ENCODE results near the gene CDK15. TPM values are rescaled to one million over a fixed set of nuclear protein-coding genes. Genes with fewer than 3 reads are reported as not detected.
"Not testable (repeated sequence)": the region's sequence is repeated elsewhere in the genome, so short reads cannot be mapped to it uniquely, and the experiment has no call there.

The CDK15 gene
- polyA plus RNA-seq, 2 donors = 0.05 to 0.18 TPM

GRCh38 chr2:201839727-201840126 is 33.4 kb downstream of the CDK15 start:
- Histone ChIP-seq H3K36me3 (ENCODE audit: control insufficient read depth in 2 of 2, insufficient read depth in 2 of 2, low read length in 1 of 2) (no peaks in the 10 kb centered on the region), H3K4me3 (ENCODE audit: low read depth in 1 of 2, low read length in 2 of 2) (no peak overlapping the region), H3K27ac (ENCODE audit: low read depth in 2 of 2, low read length in 1 of 2) (no peak overlapping the region), H3K4me1 (ENCODE audit: control insufficient read depth in 2 of 2, insufficient read depth in 2 of 2, low read length in 1 of 2) (no peaks in the 10 kb centered on the region), H3K27me3 (ENCODE audit: control insufficient read depth in 1 of 2, insufficient read depth in 2 of 2, low read length in 2 of 2) (no peaks in the 10 kb centered on the region), H3K9me3 (ENCODE audit: control insufficient read depth in 2 of 2, insufficient read depth in 1 of 2, low read depth in 1 of 2, low read length in 1 of 2) (no peaks in the 10 kb centered on the region)
- 94 to 96% methylated on average over 4 of the region's 4 CpGs for WGBS, 2 donors

GRCh38 chr2:201840726-201841125 is 34.4 kb downstream of the CDK15 start:
- Histone ChIP-seq H3K27me3 (ENCODE audit: control insufficient read depth in 1 of 2, insufficient read depth in 2 of 2, low read length in 2 of 2) (no peaks in the 10 kb centered on the region), H3K4me3 (ENCODE audit: low read depth in 1 of 2, low read length in 2 of 2) (no peak overlapping the region), H3K36me3 (ENCODE audit: control insufficient read depth in 2 of 2, insufficient read depth in 2 of 2, low read length in 1 of 2) (no peaks in the 10 kb centered on the region), H3K9me3 (ENCODE audit: control insufficient read depth in 2 of 2, insufficient read depth in 1 of 2, low read depth in 1 of 2, low read length in 1 of 2) (no peaks in the 10 kb centered on the region), H3K4me1 (ENCODE audit: control insufficient read depth in 2 of 2, insufficient read depth in 2 of 2, low read length in 1 of 2) (no peaks in the 10 kb centered on the region), H3K27ac (ENCODE audit: low read depth in 2 of 2, low read length in 1 of 2) (no peak overlapping the region)
- 81 to 100% methylated on average over 1 of the region's 1 CpG for WGBS, 2 donors

- Histone ChIP-seq H3K9me3 (ENCODE audit: control insufficient read depth in 2 of 2, insufficient read depth in 1 of 2, low read depth in 1 of 2, low read length in 1 of 2) (no peaks in the 10 kb centered on the region), H3K27ac (ENCODE audit: low read depth in 2 of 2, low read length in 1 of 2) (no peak overlapping the region), H3K4me3 (ENCODE audit: low read depth in 1 of 2, low read length in 2 of 2) (no peak overlapping the region), H3K27me3 (ENCODE audit: control insufficient read depth in 1 of 2, insufficient read depth in 2 of 2, low read length in 2 of 2) (no peaks in the 10 kb centered on the region), H3K36me3 (ENCODE audit: control insufficient read depth in 2 of 2, insufficient read depth in 2 of 2, low read length in 1 of 2) (no peaks in the 10 kb centered on the region), H3K4me1 (ENCODE audit: control insufficient read depth in 2 of 2, insufficient read depth in 2 of 2, low read length in 1 of 2) (no peaks in the 10 kb centered on the region)
- WGBS, 2 donors = 65 to 67% methylated on average over 5 of the region's 5 CpGs
Observed at GRCh38 chr2:201842131-201842860, 36.0 kb downstream of the CDK15 start.

- not testable (repeated sequence) for H3K36me3 ChIP-seq (ENCODE audit: control insufficient read depth in 2 of 2, insufficient read depth in 2 of 2, low read length in 1 of 2); H3K4me1 ChIP-seq (ENCODE audit: control insufficient read depth in 2 of 2, insufficient read depth in 2 of 2, low read length in 1 of 2); H3K4me3 ChIP-seq (ENCODE audit: low read depth in 1 of 2, low read length in 2 of 2); H3K27me3 ChIP-seq (ENCODE audit: control insufficient read depth in 1 of 2, insufficient read depth in 2 of 2, low read length in 2 of 2); H3K27ac ChIP-seq (ENCODE audit: low read depth in 2 of 2, low read length in 1 of 2); H3K9me3 ChIP-seq (ENCODE audit: control insufficient read depth in 2 of 2, insufficient read depth in 1 of 2, low read depth in 1 of 2, low read length in 1 of 2)
- 90 to 91% methylated on average over 2 of the region's 2 CpGs for WGBS, 2 donors
Observed at GRCh38 chr2:201844922-201845321, 38.6 kb downstream of the CDK15 start.

- Histone ChIP-seq H3K27ac (ENCODE audit: low read depth in 2 of 2, low read length in 1 of 2) (no peak overlapping the region), H3K4me3 (ENCODE audit: low read depth in 1 of 2, low read length in 2 of 2) (no peak overlapping the region), H3K9me3 (ENCODE audit: control insufficient read depth in 2 of 2, insufficient read depth in 1 of 2, low read depth in 1 of 2, low read length in 1 of 2) (no peaks in the 10 kb centered on the region), H3K4me1 (ENCODE audit: control insufficient read depth in 2 of 2, insufficient read depth in 2 of 2, low read length in 1 of 2) (no peaks in the 10 kb centered on the region), H3K36me3 (ENCODE audit: control insufficient read depth in 2 of 2, insufficient read depth in 2 of 2, low read length in 1 of 2) (no peaks in the 10 kb centered on the region), H3K27me3 (ENCODE audit: control insufficient read depth in 1 of 2, insufficient read depth in 2 of 2, low read length in 2 of 2) (no peaks in the 10 kb centered on the region)
Observed at GRCh38 chr2:201847481-201847880, 41.1 kb downstream of the CDK15 start.

- no peaks in the 10 kb centered on the region for H3K36me3 ChIP-seq (ENCODE audit: control insufficient read depth in 2 of 2, insufficient read depth in 2 of 2, low read length in 1 of 2)
- no peaks in the 10 kb centered on the region for H3K9me3 ChIP-seq (ENCODE audit: control insufficient read depth in 2 of 2, insufficient read depth in 1 of 2, low read depth in 1 of 2, low read length in 1 of 2)
Observed at GRCh38 chr2:201852462-201852861, 46.1 kb downstream of the CDK15 start.

GRCh38 chr2:201852878-201853415 is 46.6 kb downstream of the CDK15 start:
- H3K36me3 ChIP-seq (ENCODE audit: control insufficient read depth in 2 of 2, insufficient read depth in 2 of 2, low read length in 1 of 2) = no peaks in the 10 kb centered on the region
- 45 to 66% methylated on average over 1 of the region's 1 CpG for WGBS, 2 donors
- no peaks in the 10 kb centered on the region for H3K9me3 ChIP-seq (ENCODE audit: control insufficient read depth in 2 of 2, insufficient read depth in 1 of 2, low read depth in 1 of 2, low read length in 1 of 2)
- H3K4me1 ChIP-seq (ENCODE audit: control insufficient read depth in 2 of 2, insufficient read depth in 2 of 2, low read length in 1 of 2) = no peaks in the 10 kb centered on the region
- H3K27ac ChIP-seq (ENCODE audit: low read depth in 2 of 2, low read length in 1 of 2) = no peak overlapping the region
- H3K4me3 ChIP-seq (ENCODE audit: low read depth in 1 of 2, low read length in 2 of 2) = no peak overlapping the region
- no peaks in the 10 kb centered on the region for H3K27me3 ChIP-seq (ENCODE audit: control insufficient read depth in 1 of 2, insufficient read depth in 2 of 2, low read length in 2 of 2)

More at GRCh38 chr2:201852462-201852861, 46.1 kb downstream of the CDK15 start:
- H3K4me1 ChIP-seq (ENCODE audit: control insufficient read depth in 2 of 2, insufficient read depth in 2 of 2, low read length in 1 of 2) = no peaks in the 10 kb centered on the region
- no peaks in the 10 kb centered on the region for H3K27me3 ChIP-seq (ENCODE audit: control insufficient read depth in 1 of 2, insufficient read depth in 2 of 2, low read length in 2 of 2)
- H3K27ac ChIP-seq (ENCODE audit: low read depth in 2 of 2, low read length in 1 of 2) = no peak overlapping the region
- H3K4me3 ChIP-seq (ENCODE audit: low read depth in 1 of 2, low read length in 2 of 2) = no peak overlapping the region

- no peak overlapping the region for H3K4me3 ChIP-seq (ENCODE audit: low read depth in 1 of 2, low read length in 2 of 2)
- WGBS, 2 donors = 80 to 85% methylated on average over 4 of the region's 4 CpGs
Observed at GRCh38 chr2:201854221-201854801, 48.0 kb downstream of the CDK15 start.

GRCh38 chr2:201854841-201855240 is 48.5 kb downstream of the CDK15 start:
- H3K27ac ChIP-seq (ENCODE audit: low read depth in 2 of 2, low read length in 1 of 2) = no peak overlapping the region
- no peaks in the 10 kb centered on the region for H3K27me3 ChIP-seq (ENCODE audit: control insufficient read depth in 1 of 2, insufficient read depth in 2 of 2, low read length in 2 of 2)
- peaks cover 0 to 2% of the 10 kb centered on the region in 2 donors for H3K4me1 ChIP-seq (ENCODE audit: control insufficient read depth in 2 of 2, insufficient read depth in 2 of 2, low read length in 1 of 2)
- H3K9me3 ChIP-seq (ENCODE audit: control insufficient read depth in 2 of 2, insufficient read depth in 1 of 2, low read depth in 1 of 2, low read length in 1 of 2) = no peaks in the 10 kb centered on the region
- H3K4me3 ChIP-seq (ENCODE audit: low read depth in 1 of 2, low read length in 2 of 2) = no peak overlapping the region
- 92% methylated on average over 4 of the region's 4 CpGs for WGBS, 2 donors
- H3K36me3 ChIP-seq (ENCODE audit: control insufficient read depth in 2 of 2, insufficient read depth in 2 of 2, low read length in 1 of 2) = no peaks in the 10 kb centered on the region

More at GRCh38 chr2:201854221-201854801, 48.0 kb downstream of the CDK15 start:
- Histone ChIP-seq H3K36me3 (ENCODE audit: control insufficient read depth in 2 of 2, insufficient read depth in 2 of 2, low read length in 1 of 2) (no peaks in the 10 kb centered on the region), H3K27me3 (ENCODE audit: control insufficient read depth in 1 of 2, insufficient read depth in 2 of 2, low read length in 2 of 2) (no peaks in the 10 kb centered on the region), H3K27ac (ENCODE audit: low read depth in 2 of 2, low read length in 1 of 2) (no peak overlapping the region), H3K9me3 (ENCODE audit: control insufficient read depth in 2 of 2, insufficient read depth in 1 of 2, low read depth in 1 of 2, low read length in 1 of 2) (no peaks in the 10 kb centered on the region), H3K4me1 (ENCODE audit: control insufficient read depth in 2 of 2, insufficient read depth in 2 of 2, low read length in 1 of 2) (peaks cover 0 to 2% of the 10 kb centered on the region in 2 donors)

- no peak overlapping the region for H3K27ac ChIP-seq (ENCODE audit: low read depth in 2 of 2, low read length in 1 of 2)
- WGBS, 2 donors = 81 to 84% methylated on average over 3 of the region's 3 CpGs
- H3K36me3 ChIP-seq (ENCODE audit: control insufficient read depth in 2 of 2, insufficient read depth in 2 of 2, low read length in 1 of 2) = no peaks in the 10 kb centered on the region
- H3K4me3 ChIP-seq (ENCODE audit: low read depth in 1 of 2, low read length in 2 of 2) = no peak overlapping the region
- H3K9me3 ChIP-seq (ENCODE audit: control insufficient read depth in 2 of 2, insufficient read depth in 1 of 2, low read depth in 1 of 2, low read length in 1 of 2) = no peaks in the 10 kb centered on the region
- H3K4me1 ChIP-seq (ENCODE audit: control insufficient read depth in 2 of 2, insufficient read depth in 2 of 2, low read length in 1 of 2) = peaks cover 0 to 2% of the 10 kb centered on the region in 2 donors
- no peaks in the 10 kb centered on the region for H3K27me3 ChIP-seq (ENCODE audit: control insufficient read depth in 1 of 2, insufficient read depth in 2 of 2, low read length in 2 of 2)
Observed at GRCh38 chr2:201855356-201855755, 49.0 kb downstream of the CDK15 start.

Data from esophagus (tissue), 2 donors.